Left renal cortex interstitium (tissue), 4 donors: ENCODE results near the gene RASGRF2. TPM values are rescaled to one million over a fixed set of nuclear protein-coding genes. Genes with fewer than 3 reads are reported as not detected.
"Not testable (repeated sequence)": the region's sequence is repeated elsewhere in the genome, so short reads cannot be mapped to it uniquely, and the experiment has no call there.

Experiments
- DNase-seq, 4 donors: peaks; one replicate each; pipeline ENCODE4 v3.0.0-alpha.2; 2013; ENCODE audit warnings: low read depth in 4 of 4, low spot score in 2 of 4, missing footprints in 1 of 4
- polyA plus RNA-seq, 4 donors: library from polyadenylated mRNA; unstranded; fragments of 120-200 nt; gene quantifications; one replicate each; pipeline ENCODE4 v1.2.1, GENCODE V29; 2013; ENCODE audit not compliant: insufficient read length in 4 of 4

Gene RASGRF2
- polyA plus RNA-seq, 4 donors = 1.6 to 2.4 (median 2.3) TPM

DNA sequence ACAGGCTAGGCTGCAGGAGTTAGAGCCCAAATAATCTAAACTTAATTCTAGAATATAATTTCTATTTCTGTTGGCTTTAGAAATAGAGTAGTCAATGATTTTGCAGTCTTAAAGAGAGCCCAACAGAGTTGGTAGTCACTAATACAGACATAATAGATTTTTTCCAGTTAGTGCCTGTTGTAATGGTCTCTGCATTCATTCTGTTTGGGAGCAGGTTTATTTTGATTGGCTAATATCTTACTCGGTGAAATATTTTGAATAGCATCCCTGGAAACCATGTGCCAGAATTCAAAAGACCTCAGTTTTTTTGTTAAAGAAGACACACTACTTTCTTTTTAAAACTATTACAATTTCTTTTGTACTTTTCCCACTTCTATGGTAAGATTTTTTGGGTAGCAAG lies 107.2 kb downstream of the RASGRF2 start:
- no peak for DNase-seq

DNA sequence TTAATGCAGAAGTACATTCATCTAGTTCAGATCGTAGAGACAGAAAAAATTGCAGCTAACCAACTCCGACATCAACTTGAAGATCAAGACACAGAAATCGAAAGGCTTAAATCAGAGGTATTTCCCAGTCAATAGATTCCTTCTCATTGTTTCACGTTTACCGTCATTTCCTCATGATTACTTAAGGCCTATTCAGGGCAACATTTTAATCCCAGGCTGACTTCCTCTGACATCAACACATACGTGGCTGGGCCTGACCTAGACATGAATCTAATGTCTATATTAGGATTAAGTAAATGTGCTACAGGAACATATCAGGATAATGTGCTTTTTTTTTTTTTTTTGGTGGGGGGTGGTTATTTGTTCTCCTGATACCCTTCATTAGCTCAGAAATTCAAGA lies 107.9 kb downstream of the RASGRF2 start:
- DNase-seq = no peak

DNA sequence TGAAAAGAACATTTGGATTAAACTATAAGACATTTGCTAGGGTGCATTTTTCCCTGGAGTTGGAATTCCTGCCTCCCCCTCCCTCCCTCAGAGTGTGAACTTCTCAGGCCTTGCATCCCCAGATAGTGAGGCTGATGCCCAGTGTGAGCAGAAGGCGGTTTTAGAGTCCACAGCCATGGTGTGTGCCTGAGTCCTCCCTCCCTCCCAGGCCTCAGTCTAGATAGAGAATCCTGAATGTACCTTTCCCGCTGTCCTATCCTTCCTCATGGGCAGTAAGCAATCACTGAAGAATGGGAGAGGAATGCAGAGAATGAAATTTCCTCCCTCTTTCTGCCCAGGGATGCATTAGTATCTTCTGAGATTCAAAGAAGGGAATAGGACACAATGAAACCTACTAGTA lies 108.5 kb downstream of the RASGRF2 start:
- no peak for DNase-seq

DNA sequence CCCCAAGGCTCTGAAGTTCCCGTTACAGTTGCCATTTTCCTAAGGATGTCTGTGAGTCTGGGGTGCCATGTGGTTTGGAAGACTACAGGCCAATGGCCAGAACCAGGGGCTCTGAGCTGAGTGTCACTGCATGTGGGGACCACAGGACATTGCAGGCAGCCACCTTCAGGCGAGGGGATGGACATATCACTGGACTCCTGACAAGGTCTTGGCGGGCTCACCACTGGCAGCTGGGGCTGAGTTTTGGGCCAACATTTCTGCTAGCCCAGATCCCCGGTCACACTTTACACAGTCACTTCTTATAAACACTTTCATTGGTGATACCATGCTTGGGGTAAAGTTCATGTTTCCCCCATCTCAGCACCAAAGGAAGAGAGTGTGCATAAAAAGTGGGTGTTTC lies 109.8 kb downstream of the RASGRF2 start:
- DNase-seq = no peak

DNA sequence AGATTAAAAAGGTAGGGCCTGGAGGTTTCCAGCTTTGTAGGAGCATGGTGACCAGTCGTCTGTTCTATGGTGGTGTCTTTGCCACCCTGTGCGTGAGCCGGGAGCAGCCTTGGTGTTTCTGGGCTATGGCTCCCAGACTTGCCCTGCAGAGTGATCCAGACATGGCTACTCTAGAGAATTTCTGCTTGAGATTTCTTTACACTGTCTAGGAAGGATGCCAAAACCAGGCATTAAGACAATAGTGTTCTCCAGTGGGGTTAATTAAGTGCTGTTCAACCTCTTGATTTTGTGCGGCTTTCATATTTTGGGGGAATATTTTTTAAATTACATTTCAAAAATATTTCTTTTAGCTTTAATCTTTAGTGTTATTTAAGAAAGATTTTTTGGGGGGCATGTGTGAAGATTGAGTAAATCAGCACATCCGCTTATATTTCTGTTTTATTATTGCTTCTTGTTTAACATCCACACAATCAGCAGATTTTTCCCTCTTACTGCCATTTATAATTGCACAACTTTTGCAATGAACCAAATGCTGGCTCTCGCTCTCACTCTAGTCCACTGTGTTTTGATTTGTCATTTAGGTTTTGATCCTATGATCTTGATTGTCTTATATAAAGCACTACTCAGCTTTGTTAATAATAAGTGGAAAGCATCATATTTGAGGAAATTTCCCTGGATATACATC lies 110.5 kb downstream of the RASGRF2 start:
- DNase-seq = no peak

DNA sequence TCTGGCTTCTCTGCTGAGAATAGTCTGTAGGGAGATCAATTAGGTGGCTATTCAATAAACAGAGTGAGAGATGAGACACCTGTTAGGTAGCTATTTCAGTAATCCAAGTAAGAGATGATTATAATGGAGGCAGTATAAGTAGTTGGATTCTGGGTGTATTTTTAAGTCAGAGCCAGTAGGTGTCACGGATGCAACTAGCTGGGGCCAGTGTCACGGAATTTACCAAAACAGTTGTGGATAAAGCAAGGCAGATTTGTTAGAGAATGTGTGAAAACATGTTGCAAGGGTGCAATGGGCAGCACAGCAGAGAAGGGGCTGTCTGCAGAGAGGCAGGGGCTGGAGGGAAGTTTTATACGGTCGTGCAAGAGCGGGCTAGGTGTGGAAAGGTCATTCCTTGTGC lies 114.9 kb downstream of the RASGRF2 start:
- no peak for DNase-seq

DNA sequence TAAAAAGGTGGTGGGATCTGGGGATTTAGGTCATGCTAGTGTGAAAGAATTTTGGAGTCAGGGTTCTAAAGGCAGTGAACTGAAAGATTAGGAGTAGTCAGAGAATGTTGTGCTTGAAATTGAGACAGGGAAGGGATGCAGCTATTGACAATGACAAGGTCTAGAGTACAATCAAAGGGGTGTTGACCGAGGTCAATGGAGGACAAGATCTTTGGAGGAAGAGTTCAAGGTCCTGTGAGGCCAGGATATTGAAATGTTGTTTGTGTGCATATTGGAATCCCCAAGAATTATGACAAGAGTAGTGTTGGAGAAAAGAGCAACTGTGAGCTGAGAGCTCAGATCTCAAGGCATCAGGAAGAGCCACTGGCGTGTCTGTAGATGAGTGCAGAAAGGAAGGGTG lies 116.9 kb downstream of the RASGRF2 start:
- DNase-seq = no peak

DNA sequence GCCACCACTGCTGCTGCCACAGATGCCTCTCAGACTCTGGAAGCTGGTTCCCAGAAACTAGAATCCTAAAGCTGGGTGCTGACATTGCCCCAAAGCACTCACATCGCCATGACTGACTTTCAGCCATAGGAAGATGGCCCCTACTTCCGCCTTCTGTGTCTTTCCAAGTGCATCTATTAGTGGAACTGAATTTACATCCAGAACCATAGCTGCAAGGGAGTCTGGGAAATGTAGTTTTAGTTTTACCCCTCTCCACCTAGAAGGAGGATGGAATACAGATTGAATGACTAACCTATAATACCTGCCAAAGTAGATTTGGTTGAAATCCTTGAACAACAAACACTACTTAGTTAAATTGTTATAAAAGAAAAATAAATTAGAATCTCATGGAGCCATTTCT lies 118.8 kb downstream of the RASGRF2 start:
- DNase-seq = no peak

DNA sequence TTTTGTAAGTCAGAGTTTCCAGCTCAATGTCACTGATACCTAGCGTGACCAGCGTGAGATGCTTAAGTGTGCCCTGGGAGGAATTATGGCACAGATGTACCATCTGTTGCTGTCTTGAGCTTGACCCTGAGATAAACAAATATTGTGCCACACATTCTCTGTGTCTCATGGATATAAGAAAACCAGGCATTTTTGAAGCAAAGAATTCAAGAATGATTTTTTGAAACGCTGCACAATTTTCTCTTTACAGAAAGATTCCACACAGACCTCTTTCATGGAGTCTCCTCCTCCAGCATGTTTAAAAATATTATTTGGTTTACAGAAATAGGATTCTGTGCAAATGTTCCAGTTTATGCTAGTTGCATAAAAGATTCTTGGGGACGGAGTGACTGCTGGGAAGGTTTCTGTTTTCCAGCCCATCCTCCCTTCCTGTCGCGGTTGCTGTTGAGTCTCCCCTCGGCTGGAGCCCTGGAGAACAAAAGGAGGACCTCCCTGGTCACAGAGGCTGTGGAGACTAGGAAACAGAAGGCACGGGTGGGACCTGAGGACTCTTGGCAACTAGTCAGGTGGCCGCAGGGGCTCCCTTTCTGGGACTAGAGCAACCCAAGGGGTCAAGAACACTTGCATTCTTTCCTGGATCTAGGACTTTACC lies 120.8 kb downstream of the RASGRF2 start:
- no peak for DNase-seq

DNA sequence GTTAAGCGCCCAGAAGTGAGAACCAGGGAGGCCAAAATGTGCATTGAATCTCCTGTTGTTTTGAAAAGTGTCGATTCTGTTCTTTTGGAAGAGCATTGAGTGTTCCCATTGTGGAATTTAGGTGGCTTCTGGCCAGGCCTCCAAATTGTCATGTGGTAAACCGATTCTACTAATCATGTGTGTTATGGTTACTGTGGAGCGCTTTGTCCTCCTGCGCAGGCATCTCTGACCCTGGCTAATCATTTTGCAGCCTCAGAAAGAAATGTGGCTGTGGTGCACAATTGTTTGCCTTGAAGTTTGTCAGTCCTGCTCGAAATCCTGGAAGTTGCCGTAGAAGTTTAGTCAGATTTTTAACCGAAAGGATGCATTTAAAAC lies 121.3 kb downstream of the RASGRF2 start:
- no peak for DNase-seq

DNA sequence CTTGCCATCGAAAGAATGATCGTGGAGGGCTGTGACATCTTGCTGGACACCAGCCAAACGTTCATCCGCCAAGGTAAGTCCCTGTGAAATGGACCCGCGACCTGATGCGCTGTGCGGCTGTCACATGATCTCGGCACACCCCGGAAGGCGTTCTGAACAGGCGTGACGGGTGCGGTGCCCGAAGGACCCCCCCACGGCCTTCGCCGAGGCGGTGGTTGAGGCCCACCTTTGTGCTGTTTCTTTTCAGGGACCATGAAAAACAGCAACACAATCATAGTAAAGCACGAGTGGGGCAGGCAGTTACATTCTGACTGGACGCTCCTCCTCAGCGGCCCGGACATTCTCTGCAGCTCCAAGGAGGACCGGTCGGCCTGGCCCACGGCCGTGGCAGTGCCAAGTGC lies 126.7 kb downstream of the RASGRF2 start:
- DNase-seq = no peak

DNA sequence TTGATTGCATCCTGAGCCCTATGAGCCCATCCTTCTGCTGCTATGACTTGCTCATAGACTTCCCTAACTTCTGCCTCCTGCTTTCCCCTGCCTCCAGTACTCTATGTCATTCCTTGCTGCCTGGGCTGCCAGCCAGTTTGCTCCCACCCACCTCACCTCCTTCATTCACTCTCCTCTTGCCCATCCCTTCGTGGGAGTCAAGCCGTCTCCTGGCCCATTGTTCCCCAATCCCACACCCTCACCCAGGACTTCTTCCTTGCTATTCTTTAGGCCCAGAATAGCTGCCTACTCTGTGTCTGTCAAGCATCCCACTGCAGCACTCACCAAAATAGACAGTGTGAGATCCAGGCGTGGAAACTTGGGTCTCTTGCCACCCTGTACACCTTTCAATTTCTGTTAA lies 131.0 kb downstream of the RASGRF2 start:
- DNase-seq = no peak

DNA sequence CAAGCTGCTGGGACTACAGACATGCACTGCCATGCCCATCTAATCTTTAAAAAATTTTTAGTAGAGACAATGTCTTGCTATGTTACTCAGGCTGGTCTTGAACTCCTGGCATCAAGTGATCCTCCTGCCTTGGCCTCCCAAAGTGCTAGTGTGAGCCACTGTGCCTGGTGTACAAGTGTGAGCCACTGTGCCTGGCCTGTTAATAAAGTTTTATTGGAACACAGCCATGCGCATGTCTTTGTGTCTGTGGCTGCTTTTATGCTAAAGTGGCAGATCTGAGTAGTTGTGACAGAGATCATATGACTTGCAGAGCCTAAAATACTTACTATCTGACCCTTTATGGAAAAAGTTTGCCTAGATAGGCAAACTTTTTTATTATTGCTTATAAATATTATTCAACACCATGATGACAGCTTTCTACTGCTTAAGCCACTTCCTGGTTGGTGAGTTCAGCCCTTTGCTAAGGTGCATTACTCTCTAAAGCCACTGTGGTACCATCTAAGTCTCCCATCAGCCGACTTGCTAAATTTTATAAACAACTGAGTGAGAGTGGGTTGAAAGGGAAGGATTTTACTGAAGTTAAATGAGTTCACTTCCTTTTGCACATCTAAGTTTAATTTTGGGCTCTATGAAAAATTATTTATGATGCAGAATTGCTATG lies 133.5 kb downstream of the RASGRF2 start:
- DNase-seq = no peak

DNA sequence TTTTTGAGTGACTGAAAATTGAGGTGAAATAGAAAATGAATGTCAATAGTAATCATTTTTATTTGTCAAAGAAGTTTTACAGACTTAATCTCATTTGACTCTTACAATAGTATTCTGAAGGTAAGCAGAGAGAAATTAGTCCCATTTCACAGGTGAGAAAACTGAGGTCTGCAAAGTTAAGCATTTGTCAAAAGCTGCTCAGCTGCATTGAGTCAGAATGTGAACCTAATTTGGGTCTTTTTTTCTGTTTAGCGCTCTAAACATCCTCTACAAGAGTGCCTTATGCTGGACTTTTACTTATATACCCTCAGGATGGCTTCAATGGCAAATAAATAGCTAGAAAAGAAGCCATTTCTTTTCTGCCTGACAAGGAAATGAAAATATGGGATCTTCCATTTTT lies 135.7 kb downstream of the RASGRF2 start:
- no peak for DNase-seq

DNA sequence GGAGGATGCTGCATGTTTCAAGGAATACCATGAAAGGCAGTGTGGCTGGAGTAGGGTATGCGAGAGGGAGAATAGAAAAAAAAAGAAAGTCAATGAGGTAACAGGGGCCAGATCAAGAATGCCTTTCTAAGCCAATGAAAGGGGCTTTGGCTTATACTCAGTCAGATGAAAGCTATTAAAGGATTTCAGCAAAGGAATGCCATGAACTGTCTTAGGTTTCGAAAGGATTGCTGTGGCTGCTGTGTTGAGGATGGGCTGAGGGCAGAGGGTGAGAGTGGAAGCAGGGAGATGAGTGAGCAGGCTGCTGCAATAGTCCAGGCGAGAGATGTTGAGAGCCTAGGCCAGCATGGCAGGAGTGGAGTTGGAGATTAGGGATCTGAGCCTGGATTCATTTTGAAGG lies 137.6 kb downstream of the RASGRF2 start:
- no peak for DNase-seq

DNA sequence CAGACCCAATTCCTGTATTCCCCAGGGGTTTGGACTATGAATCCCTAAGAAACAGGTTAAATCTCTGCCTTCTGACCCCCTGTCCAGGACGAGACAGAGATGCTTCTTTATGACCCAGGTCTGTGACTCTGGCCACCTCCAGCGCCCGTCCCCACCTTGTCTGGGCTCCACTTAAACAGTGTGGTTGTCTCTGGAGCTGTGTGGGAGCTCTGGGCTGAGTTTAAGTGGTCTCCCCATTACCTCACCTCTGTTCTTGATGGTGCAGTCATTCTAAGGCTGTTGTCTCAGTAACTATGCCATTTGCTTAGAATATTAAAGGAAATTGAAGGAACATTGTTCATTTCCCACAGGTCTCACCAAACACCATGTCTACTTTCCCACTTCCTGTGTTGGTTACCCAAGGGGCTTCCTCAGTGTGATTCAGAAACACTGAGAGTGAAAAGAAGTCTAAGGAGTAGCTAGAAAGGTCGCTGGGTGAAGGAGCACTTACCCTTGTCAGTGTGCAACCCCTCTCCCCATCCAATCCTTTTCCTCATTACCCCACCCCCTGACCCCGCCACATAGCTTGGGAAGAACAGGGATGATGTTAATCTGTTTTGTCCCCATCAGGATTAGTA lies 145.2 kb downstream of the RASGRF2 start:
- DNase-seq = no peak

DNA sequence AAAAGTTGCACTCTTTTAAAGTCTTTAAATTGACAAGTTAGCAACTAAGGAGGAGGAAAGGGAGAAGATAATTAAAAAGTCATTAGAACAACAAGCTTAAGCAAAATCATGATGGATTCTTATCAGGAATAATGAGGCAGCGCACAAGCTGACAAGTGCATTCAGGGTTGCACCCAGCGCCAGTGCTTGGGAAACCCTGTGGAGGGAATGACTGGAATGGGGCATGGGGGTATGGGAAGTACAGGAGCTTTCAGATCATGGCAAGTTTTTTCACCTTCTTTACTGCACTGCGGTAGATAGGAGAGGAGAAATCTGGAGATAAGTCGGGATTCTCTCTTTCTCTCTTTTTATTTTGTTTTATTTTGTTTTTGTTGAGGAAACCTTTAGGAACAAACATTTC lies 155.1 kb downstream of the RASGRF2 start:
- no peak for DNase-seq

DNA sequence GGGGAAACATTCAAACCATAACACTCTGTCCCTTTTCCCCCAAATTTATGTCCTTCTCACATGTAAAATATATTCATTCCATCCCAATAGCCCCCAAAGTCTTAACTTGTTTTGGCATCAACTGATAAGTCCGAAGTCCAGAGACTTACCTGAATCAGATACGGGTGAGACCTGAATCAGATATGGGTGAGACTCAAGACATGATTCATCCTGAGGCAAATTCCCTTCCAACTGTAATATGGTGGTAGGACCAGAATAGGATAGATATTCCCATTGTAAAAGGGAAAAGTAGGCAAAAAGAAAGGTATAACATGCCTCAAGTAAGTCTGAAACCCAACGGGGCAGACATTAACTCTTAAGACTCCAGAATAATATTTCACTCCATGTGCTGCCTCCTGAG lies 157.4 kb downstream of the RASGRF2 start:
- DNase-seq = no peak

DNA sequence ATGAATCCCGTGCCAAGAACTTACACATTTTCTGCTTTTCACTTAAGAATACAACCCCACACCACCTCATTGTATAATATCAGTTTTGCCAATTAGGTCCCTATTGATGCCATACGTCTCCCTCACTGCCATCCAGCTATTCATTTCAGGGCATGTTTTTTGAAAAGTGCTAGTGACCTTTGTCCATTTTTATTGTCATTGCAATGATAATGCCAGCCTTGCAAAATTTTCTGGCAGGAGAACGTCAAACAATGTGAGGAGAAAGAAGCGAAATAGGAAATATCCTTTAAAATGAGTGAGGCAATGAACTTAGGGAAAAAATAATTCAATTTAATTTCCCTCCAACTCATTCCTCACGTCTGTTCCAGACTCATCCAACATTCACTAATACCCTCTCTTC lies 161.1 kb downstream of the RASGRF2 start:
- DNase-seq = no peak

DNA sequence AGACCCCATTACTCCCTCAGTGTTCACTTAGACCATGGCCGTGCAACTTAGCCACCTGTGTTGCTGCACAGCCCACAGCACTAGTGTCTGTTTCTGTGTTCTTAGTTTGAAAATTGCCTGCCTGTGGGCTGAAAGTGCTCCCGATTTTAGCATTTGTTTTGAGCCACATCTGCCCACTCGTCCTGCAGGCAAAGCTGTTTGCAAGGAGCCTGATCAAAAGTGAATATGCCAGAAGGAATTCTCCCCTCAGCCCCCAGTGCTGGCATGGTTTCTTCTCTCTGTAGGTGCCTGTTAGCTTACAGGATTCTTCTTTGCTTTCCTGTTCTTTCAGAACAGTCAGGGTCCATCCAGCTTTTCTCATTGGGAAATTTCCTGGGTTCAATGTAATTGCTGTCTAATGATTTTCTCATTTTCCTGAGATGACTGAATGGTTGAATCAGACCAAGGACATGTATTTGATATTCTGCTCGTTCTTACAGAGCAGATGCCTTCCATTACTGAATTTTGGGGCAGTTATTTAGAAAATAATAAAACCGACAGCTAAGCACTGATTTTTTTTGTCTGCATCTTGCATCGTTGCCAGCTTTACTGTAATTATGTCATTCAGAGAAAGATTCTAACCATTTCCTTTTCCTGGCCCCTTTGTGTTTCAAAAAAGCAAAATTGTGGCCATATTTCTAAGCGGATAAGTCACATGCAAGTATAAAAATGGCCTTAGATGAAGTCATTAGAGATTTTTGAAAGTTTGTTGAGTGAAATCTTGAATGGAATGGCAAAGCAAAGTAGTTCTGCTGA lies 161.9 kb downstream of the RASGRF2 start:
- no peak for DNase-seq

DNA sequence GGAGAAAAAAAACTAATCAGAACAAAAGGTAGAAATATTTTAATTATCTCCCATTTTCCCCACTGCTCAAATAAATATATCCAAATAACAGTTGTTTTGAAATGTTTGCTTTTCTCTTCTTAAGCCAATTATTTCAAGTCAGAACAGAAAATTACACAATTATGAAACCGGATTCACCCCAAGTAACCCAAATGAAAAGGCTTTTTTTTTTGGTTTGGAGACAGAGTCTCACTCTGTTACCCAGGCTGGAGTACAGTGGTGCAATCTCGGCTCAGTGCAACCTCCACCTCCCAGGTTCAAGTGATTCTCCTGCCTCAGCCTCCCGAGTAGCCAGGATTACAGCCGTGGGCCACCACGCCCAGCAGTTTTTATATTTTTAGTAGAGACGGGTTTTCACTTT lies 164.5 kb downstream of the RASGRF2 start:
- DNase-seq = not testable (repeated sequence)
